OCI-LY7 (cell line): ENCODE results near the gene TXLNG. TPM values are rescaled to one million over a fixed set of nuclear protein-coding genes. Genes with fewer than 3 reads are reported as not detected.

Source experiments
- BruUV-seq: library from RNA; stranded (reverse); fragments of 400-500 nt; replicated peaks from 2 replicates; lab custom pipeline; 2021; lab: Mats Ljungman, UMichigan
- CTCF ChIA-PET: fragments of 300-600 bp; sonication (Branson Sonifier 250); formaldehyde crosslinking; loops from one replicate; lab custom pipeline; 2022; ENCODE audit warnings: antibody characterized with exemption; ENCODE audit not compliant: unreplicated experiment; lab: Charles Lee
- POLR2A ChIA-PET: fragments of 300-600 bp; sonication (Branson Sonifier 250); formaldehyde crosslinking; loops from one replicate; lab custom pipeline; 2022; ENCODE audit warnings: antibody characterized with exemption; lab: Charles Lee
- DNase-seq: peaks from one replicate; pipeline ENCODE4 v3.0.0-alpha.2; 2015; ENCODE audit warnings: low spot score
- H2AFZ ChIP-seq: fragments of 200-600 bp; sonication (generic), shearing (Covaris generic); 2 replicates; pipeline ENCODE4 v1.6.1; 2014; ENCODE audit warnings: mild to moderate bottlenecking, antibody characterized with exemption, low read length, moderate library complexity
- H3K27ac ChIP-seq: fragments of 200-600 bp; sonication (generic); 2 replicates; pipeline ENCODE4 v1.5.1; 2014; ENCODE audit warnings: mixed run types, low read depth, mild to moderate bottlenecking, moderate library complexity, low read length, inconsistent platforms; ENCODE audit not compliant: poor library complexity, severe bottlenecking
- H3K36me3 ChIP-seq: fragments of 200-600 bp; sonication (generic); 2 replicates; pipeline ENCODE4 v1.6.1; 2014; ENCODE audit warnings: mild to moderate bottlenecking, antibody characterized with exemption, low read length, moderate library complexity, mixed read lengths; ENCODE audit not compliant: insufficient read depth
- H3K4me1 ChIP-seq: fragments of 200-600 bp; sonication (generic); 2 replicates; pipeline ENCODE4 v1.5.1; 2014; ENCODE audit warnings: mild to moderate bottlenecking, low read length; ENCODE audit not compliant: insufficient read depth, poor library complexity, severe bottlenecking
- H3K4me2 ChIP-seq: fragments of 200-600 bp; sonication (generic); 2 replicates; pipeline ENCODE4 v1.6.1; 2014; ENCODE audit warnings: mild to moderate bottlenecking, low read length
- H3K4me3 ChIP-seq: fragments of 200-600 bp; sonication (generic); 2 replicates; pipeline ENCODE4 v1.5.1; 2014; ENCODE audit warnings: mild to moderate bottlenecking, low read depth, low read length; ENCODE audit not compliant: poor library complexity, severe bottlenecking
- H3K79me2 ChIP-seq: fragments of 200-600 bp; sonication (generic); 2 replicates; pipeline ENCODE4 v1.6.1; 2016; ENCODE audit warnings: low read depth, mild to moderate bottlenecking, low read length, moderate library complexity, mixed read lengths; ENCODE audit not compliant: insufficient read depth
- H3K9me2 ChIP-seq: fragments of 200-600 bp; sonication (generic); 2 replicates; pipeline ENCODE4 v1.6.1; 2016; ENCODE audit warnings: mild to moderate bottlenecking, low read length, mixed read lengths; ENCODE audit not compliant: insufficient read depth
- H3K9me3 ChIP-seq: fragments of 200-600 bp; sonication (generic); 2 replicates; pipeline ENCODE4 v1.6.1; 2014; ENCODE audit warnings: mild to moderate bottlenecking, mixed run types, low read length, mixed read lengths
- H4K20me1 ChIP-seq: fragments of 200-600 bp; sonication (generic); 2 replicates; pipeline ENCODE4 v1.6.1; 2014; ENCODE audit warnings: mild to moderate bottlenecking, antibody characterized with exemption, low read length, moderate library complexity, mixed read lengths; ENCODE audit not compliant: insufficient read depth
- CTCF ChIP-seq: fragments of 200-600 bp; sonication (generic); conservative IDR thresholded peaks from 2 replicates; pipeline ENCODE4 v1.5.1; 2014; ENCODE audit warnings: mild to moderate bottlenecking, antibody characterized with exemption, low read length, moderate library complexity, mixed read lengths
- EZH2phosphoT487 ChIP-seq: fragments of 200-600 bp; sonication (generic); IDR thresholded peaks from 2 replicates; pipeline ENCODE4 v1.6.1; 2018; ENCODE audit warnings: low read depth, borderline replicate concordance, mild to moderate bottlenecking, mixed run types, antibody characterized with exemption, low read length, moderate library complexity, mixed read lengths
- intact Hi-C: fragments of 100-400 bp; cut with micrococcal nuclease; formaldehyde crosslinking; loops from one replicate; pipeline ENCODE4 v1.10.0; 2022; ENCODE audit not compliant: unreplicated experiment
- total RNA-seq, 2 experiments: library from RNA; depleted of rRNA in 1 of 2; stranded (reverse); fragments of >200 nt in 1 of 2; shearing (Covaris generic) in 1 of 2; gene quantifications; 2 replicates each; pipeline ENCODE4 v1.2.3, GENCODE V29; 2014 to 2022

The TXLNG gene
- total RNA-seq, 2 experiments from 2014 or later = 16.9 to 22.0 TPM

- H3K4me3 ChIP-seq = no peak overlapping the region
Observed at GRCh38 chrX:16745659-16746058, 40.6 kb upstream of the TXLNG start.

GRCh38 chrX:16748425-16748824 is 37.8 kb upstream of the TXLNG start:
- H3K79me2 ChIP-seq = no peaks in the 10 kb centered on the region
- no peak overlapping the region for H2AFZ ChIP-seq
- no peak overlapping the region for H3K4me3 ChIP-seq
- POLR2A ChIA-PET = no interaction called here
- no peak overlapping the region for H3K27ac ChIP-seq
- H4K20me1 ChIP-seq = no peaks in the 10 kb centered on the region
- H3K9me2 ChIP-seq = no peaks in the 10 kb centered on the region
- no peaks in the 10 kb centered on the region for H3K9me3 ChIP-seq
- no peak for DNase-seq
- BruUV-seq = no TSS peak
- H3K36me3 ChIP-seq = peaks cover 43% of the 10 kb centered on the region
- no peak overlapping the region for H3K4me2 ChIP-seq
- CTCF ChIA-PET = no interaction called here
- H3K4me1 ChIP-seq = no peaks in the 10 kb centered on the region
- intact Hi-C loops = no loop called here
- no peak for TF ChIP-seq CTCF
- no peak for TF ChIP-seq EZH2phosphoT487

More at GRCh38 chrX:16745659-16746058, 40.6 kb upstream of the TXLNG start:
- Histone ChIP-seq H3K79me2 (no peaks in the 10 kb centered on the region), H3K27ac (no peak overlapping the region), H3K9me3 (no peaks in the 10 kb centered on the region), H3K4me1 (no peaks in the 10 kb centered on the region), H3K4me2 (no peak overlapping the region), H2AFZ (no peak overlapping the region), H3K36me3 (peaks cover 50% of the 10 kb centered on the region), H4K20me1 (no peaks in the 10 kb centered on the region), H3K9me2 (no peaks in the 10 kb centered on the region)
- ChIA-PET CTCF (no interaction called here), POLR2A (no interaction called here)
- DNase-seq = no peak
- intact Hi-C loops = no loop called here
- no peak for TF ChIP-seq CTCF
- TF ChIP-seq EZH2phosphoT487 = no peak
- no TSS peak for BruUV-seq

DNA sequence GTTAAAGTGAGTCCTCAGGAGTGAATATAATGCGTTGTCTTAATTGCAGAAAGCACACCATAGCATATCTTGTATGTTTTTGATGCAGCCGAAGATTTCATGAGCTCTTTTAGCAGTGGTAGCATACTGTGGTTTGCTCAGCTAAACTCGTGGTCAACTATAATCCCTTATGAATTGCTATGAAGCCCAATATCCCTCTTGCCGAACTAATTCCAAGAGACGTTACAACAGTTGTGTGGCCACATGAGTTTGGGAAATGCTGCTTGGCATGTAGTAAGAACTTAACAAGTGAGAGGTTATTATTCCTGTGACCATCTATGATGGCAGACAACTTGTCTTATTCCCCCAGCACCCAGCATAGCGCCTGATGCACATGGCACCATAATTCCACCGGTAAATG is 36.1 kb upstream of the TXLNG start:
- intact Hi-C loops = no loop called here
- H3K4me1 ChIP-seq = no peaks in the 10 kb centered on the region
- no peak for TF ChIP-seq EZH2phosphoT487
- TF ChIP-seq CTCF = no peak
- H3K9me3 ChIP-seq = no peaks in the 10 kb centered on the region
- H3K36me3 ChIP-seq = peaks cover 42% of the 10 kb centered on the region
- CTCF ChIA-PET = no interaction called here
- POLR2A ChIA-PET = no interaction called here
- H3K79me2 ChIP-seq = no peaks in the 10 kb centered on the region
- H4K20me1 ChIP-seq = no peaks in the 10 kb centered on the region
- H3K4me2 ChIP-seq = no peak overlapping the region
- DNase-seq = no peak
- H3K27ac ChIP-seq = no peak overlapping the region
- no peaks in the 10 kb centered on the region for H3K9me2 ChIP-seq
- no TSS peak for BruUV-seq
- H2AFZ ChIP-seq = no peak overlapping the region
- H3K4me3 ChIP-seq = no peak overlapping the region
